Astrocyte of the spinal cord (primary cell): Measurements from ENCODE around the gene RBMS1.
A peak's percentile ranks its signal among the peaks of the same experiment; 100 is the strongest.

ENCODE experiments used
- DNase-seq: peaks from one replicate; pipeline ENCODE4 v3.0.0; 2011; ENCODE audit warnings: low read depth, low spot score
- H3K4me3 ChIP-seq: 2 replicates; pipeline ENCODE4 v1.5.1; 2011; ENCODE audit warnings: low read depth, mild to moderate bottlenecking, low read length, moderate library complexity
- in situ Hi-C: cut with HindIII; loops from 2 replicates; pipeline ENCODE4 v1.10.0; 2017; ENCODE audit warnings: low sequenced_read_pairs
- TF ChIP-seq, protein P1 (sequence below): IDR thresholded peaks from 2 replicates; pipeline ENCODE4 v1.5.1; 2012; ENCODE audit warnings: low read depth, mild to moderate bottlenecking, low read length, inconsistent platforms

The RBMS1 gene

DNA sequence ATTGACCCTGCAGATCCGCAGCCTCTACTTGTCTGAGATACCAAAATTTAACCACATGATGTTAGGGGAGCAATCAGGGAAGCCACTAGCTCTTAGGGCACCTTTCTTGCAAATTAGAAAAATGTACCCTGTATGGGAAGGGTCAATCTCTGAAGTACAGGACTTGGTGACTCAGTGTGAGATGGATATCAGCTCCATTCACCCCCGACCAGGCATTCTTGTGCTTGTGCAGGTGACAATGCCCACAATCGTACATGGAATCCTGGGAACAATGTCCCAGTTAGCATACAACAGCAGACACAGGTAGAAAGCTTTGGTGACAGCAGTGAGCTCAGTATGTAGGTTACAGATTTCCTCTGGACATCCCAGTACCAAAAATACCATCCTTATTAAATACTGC is 155.9 kb downstream of the RBMS1 start:
- TF ChIP-seq, protein P1, sequence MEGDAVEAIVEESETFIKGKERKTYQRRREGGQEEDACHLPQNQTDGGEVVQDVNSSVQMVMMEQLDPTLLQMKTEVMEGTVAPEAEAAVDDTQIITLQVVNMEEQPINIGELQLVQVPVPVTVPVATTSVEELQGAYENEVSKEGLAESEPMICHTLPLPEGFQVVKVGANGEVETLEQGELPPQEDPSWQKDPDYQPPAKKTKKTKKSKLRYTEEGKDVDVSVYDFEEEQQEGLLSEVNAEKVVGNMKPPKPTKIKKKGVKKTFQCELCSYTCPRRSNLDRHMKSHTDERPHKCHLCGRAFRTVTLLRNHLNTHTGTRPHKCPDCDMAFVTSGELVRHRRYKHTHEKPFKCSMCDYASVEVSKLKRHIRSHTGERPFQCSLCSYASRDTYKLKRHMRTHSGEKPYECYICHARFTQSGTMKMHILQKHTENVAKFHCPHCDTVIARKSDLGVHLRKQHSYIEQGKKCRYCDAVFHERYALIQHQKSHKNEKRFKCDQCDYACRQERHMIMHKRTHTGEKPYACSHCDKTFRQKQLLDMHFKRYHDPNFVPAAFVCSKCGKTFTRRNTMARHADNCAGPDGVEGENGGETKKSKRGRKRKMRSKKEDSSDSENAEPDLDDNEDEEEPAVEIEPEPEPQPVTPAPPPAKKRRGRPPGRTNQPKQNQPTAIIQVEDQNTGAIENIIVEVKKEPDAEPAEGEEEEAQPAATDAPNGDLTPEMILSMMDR: no peak
- H3K4me3 ChIP-seq: no peak overlapping the region
- in situ Hi-C loops: no loop called here
- no peak for DNase-seq

DNA sequence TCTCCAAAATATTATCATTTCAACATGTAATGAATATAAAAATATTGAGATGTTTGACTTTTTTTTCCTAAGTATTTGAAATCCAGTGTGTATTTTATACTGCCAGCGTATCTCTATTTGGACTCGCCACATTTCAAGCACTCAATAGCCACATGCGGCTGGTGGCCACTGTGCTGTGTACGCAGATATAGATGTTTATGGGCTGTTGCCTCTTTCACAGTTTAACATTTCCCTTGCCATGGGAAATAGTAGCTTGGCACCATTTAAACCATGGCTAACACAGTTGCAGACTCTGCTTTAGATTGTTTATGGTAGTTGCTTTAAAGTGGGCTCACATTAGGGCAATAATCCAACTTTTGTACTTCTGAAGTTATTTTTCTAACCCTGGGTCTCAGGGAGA is 157.0 kb downstream of the RBMS1 start:
- in situ Hi-C loops: no loop called here
- DNase-seq: no peak
- TF ChIP-seq, protein P1: no peak
- H3K4me3 ChIP-seq: no peak overlapping the region

DNA sequence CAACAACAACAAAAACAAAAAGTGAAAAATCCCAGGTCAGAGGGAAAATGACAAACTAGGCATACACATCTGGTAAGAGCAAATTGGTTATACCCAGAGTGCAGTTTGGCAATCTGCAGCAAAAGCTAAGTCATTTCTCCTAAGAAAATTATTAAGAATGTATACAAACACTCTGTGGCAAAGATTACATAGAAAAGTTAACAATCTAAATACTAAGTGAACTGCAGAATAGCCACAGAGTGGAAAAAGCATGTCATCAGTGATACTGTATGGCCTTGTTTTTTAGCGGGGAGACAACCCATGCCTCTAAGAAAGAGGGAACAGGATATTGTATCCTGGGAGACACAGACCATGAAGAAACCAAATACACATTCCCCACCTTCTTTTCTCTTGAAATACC is 157.5 kb downstream of the RBMS1 start:
- no peak overlapping the region for H3K4me3 ChIP-seq
- DNase-seq: no peak
- TF ChIP-seq, protein P1: no peak
- in situ Hi-C loops: no loop called here

DNA sequence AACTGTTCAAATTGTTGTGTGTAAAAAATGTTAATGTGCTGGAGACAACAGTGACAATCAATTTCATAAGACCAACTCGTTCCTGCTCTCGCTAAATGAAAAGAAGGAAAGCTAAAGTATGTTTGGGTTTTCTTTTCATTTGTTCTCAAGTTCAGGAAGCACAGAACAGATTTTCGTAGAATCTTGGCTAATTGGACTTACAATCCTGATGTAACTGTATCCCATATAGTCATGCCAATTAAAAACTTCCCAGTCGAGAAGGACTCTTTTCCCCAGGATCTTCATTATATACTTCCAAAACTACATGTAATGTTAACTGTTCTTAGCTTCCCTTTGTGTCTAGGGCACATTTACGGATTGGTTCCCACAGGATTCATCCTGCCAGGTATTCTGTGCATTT is 158.2 kb downstream of the RBMS1 start:
- in situ Hi-C loops: no loop called here
- no peak overlapping the region for H3K4me3 ChIP-seq
- TF ChIP-seq, protein P1: no peak
- no peak for DNase-seq

DNA sequence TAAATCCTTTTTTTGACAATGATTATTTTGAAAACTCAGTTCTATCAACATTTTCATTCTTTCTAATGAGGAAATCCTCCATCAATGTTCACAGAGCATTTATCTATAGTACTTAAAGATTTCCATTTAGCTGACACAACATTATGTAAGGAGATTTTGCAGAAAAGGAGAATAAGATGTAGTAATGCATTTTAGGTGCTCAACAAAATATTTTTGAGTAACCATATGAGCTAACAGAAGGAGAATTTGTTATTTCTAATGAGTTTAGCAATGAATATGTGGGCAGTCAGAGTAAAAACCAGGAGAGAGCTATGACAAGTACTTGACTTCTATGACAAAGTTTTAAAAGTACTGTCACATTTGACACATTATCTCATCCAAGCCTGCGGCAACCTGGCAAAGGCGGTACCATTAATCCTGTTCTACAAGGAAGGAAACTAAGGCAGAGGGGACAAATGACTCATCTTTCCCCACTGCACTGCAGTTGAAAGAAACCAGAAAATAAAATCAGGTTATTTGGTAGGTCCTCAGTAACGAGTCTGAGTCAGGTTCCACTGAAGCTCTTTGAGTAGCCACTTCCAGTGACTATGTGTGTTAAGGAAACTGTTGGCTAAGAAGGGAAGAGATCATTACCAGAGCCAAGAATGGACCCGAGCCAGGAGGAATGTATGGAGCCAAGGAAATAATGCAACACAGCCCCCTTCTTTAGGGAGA is 159.4 kb downstream of the RBMS1 start:
- peak; percentile 66 for DNase-seq
- H3K4me3 ChIP-seq: no peak overlapping the region
- TF ChIP-seq, protein P1: no peak
- in situ Hi-C loops: no loop called here

DNA sequence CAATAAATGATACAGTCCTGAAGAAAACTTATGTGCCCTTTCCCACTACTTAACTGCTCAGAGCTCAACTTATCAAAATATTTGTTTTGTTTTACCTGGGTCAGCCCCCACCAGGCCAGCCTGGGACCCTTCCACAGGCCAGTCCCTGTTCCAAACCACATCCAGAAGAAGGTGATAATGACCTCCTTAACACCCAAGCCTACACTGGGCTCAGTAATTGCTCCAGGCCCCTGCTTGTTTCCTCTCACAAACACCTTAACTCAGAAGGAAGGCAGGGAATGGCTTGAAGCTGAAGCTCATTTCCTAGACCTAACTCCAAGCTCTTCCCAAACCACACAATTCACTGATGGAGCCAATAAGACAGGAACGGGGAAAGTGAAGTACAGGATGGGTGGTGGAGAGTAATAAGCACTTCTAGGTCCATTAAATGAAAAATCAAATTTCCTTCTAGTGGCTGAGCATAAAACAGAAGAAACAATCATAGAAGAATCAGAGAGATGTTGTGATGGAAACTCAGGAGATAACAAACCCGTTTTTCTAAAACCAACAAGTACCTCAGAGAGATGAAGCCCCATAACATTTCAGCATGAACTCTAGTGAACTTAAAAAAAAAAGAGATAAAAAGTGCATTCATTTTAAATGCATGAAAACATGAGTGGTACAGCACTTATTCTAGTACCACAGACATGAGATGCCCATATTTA is 160.1 kb downstream of the RBMS1 start:
- H3K4me3 ChIP-seq: no peak overlapping the region
- no peak for DNase-seq
- in situ Hi-C loops: no loop called here
- TF ChIP-seq, protein P1: no peak
